ENCODE data around the gene THSD4. TPM values are rescaled to one million over a fixed set of nuclear protein-coding genes. Genes with fewer than 3 reads are reported as not detected.

THSD4 gene
- total and polyA plus RNA-seq, 2 of the 8 experiments (the other 6 are each of a cell fraction or from before 2014, with no cell fraction given): 2.5 to 6.2 TPM

- Histone ChIP-seq H2AFZ (ENCODE audit: low read length) (no peak overlapping the region), H3K23ac (ENCODE audit: insufficient read length) (no peak overlapping the region), H3K14ac (ENCODE audit: insufficient read length) (no peak overlapping the region), H4K5ac (ENCODE audit: insufficient read length, low read depth, low read length) (no peak overlapping the region), H3K4me1 (replicated peaks in 1 of 4; ENCODE audit: control insufficient read depth in 3 of 4, insufficient read depth in 4 of 4, low read length in 3 of 4) (peaks cover 0 to 3% (median 0%) of the 10 kb centered on the region in 4 experiments; a peak in 2 of 7 replicates), H3K9me3 (ENCODE audit: insufficient read depth in 2 of 2, low read depth in 1 of 2, low read length in 1 of 2) (no peaks in the 10 kb centered on the region), H4K91ac (replicated peaks; ENCODE audit: insufficient read length, low read length) (no peak overlapping the region), H3K27ac (ENCODE audit: low read depth, low read length) (no peak overlapping the region), H3K79me2 (ENCODE audit: control insufficient read depth in 1 of 2, insufficient read depth in 2 of 2, low read length in 2 of 2) (no peaks in the 10 kb centered on the region), H3K56ac (replicated peaks; ENCODE audit: insufficient read length, low read depth, low read length) (no peak overlapping the region), H3K79me1 (ENCODE audit: low read depth, low read length) (no peaks in the 10 kb centered on the region), H4K8ac (ENCODE audit: extremely low read depth, insufficient read depth, low read length) (no peak overlapping the region), H2BK20ac (ENCODE audit: low read length) (no peak overlapping the region), H2BK120ac (replicated peaks; ENCODE audit: low read depth, low read length) (no peak overlapping the region), H3K4ac (replicated peaks; ENCODE audit: insufficient read length, low read depth, low read length) (no peak overlapping the region), H2BK5ac (ENCODE audit: low read depth, low read length) (no peak overlapping the region), H3K27me3 (replicated peaks in 1 of 4; ENCODE audit: control insufficient read depth in 3 of 4, extremely low read depth in 1 of 4, insufficient read depth in 3 of 4, low read length in 3 of 4) (no peaks in the 10 kb centered on the region), H3K9ac (replicated peaks in 1 of 4; ENCODE audit: extremely low read depth in 1 of 4, low read depth in 3 of 4, low read length in 3 of 4) (no peak overlapping the region), H3K4me3 (ENCODE audit: extremely low read depth in 1 of 4, insufficient read depth in 2 of 4, low read depth in 3 of 4, low read length in 4 of 4) (no peak overlapping the region), H2BK15ac (ENCODE audit: low read length) (no peak overlapping the region), H2AK5ac (ENCODE audit: low read depth, low read length) (no peak overlapping the region), H3K23me2 (ENCODE audit: low read depth, low read length) (no peaks in the 10 kb centered on the region), H3K4me2 (ENCODE audit: insufficient read depth in 1 of 2, low read depth in 2 of 2, low read length in 2 of 2) (no peak overlapping the region), H2BK12ac (ENCODE audit: low read depth, low read length) (no peak overlapping the region), H3K36me3 (ENCODE audit: control insufficient read depth in 2 of 4, insufficient read depth in 4 of 4, low read length in 3 of 4) (no peaks in the 10 kb centered on the region), H3K18ac (ENCODE audit: extremely low read depth, low read length) (no peak overlapping the region), H4K20me1 (replicated peaks in 1 of 2; ENCODE audit: control insufficient read depth in 1 of 2, insufficient read depth in 2 of 2, low read length in 2 of 2) (no peaks in the 10 kb centered on the region)
- WGBS, 2 experiments (ENCODE audit: extremely low coverage in 1 of 2, insufficient coverage in 1 of 2, insufficient read length in 1 of 2, insufficient replicate concordance in 2 of 2, low coverage in 1 of 2, low lambda C conversion rate in 2 of 2, missing lambda C conversion rate in 1 of 2): 88% methylated on average over 1 of the region's 1 CpG; no CpG with 5 or more reads in 1 of the 2 experiments
- DNase-seq (ENCODE audit: low read depth in 1 of 2, low spot score in 2 of 2) (no peak), FAIRE-seq (no peak)
- POLR2A ChIA-PET (ENCODE audit: partially characterized antibody): no interaction called here
- CTCF ChIA-PET (ENCODE audit: partially characterized antibody): interaction anchor here (0.6 to 7.1 kb wide), 16 partner anchors 9 to 212 kb away, joined by 3 to 122 read pairs (median 4); no protein-coding TSS in a partner anchor
- TF ChIP-seq HDAC2 (IDR thresholded peaks at IDR 0.05; ENCODE audit: borderline replicate concordance in 1 of 2, low read depth in 2 of 2, low read length in 2 of 2) (no peak), ATF3 (IDR thresholded peaks at IDR 0.05; ENCODE audit: insufficient read depth, low read depth, low read length) (no peak), ATF2 (IDR thresholded peaks at IDR 0.05; ENCODE audit: low read length) (no peak), RNF2 (IDR thresholded peaks at IDR 0.05; ENCODE audit: borderline replicate concordance, low read depth, low read length, missing control alignments, poor library complexity, severe bottlenecking) (no peak), SRF (IDR thresholded peaks at IDR 0.05; ENCODE audit: low read depth, low read length) (no peak), SP2 (IDR thresholded peaks at IDR 0.05; ENCODE audit: low read length) (no peak), SIN3A (conservative IDR thresholded peaks at IDR 0.05 in 1 of 2, IDR thresholded peaks at IDR 0.05 in 1 of 2; ENCODE audit: low read depth in 1 of 2, low read length in 2 of 2) (no peak), EP300 (IDR thresholded peaks at IDR 0.05; ENCODE audit: borderline replicate concordance in 1 of 2, low read depth in 2 of 2, low read length in 2 of 2) (no peak), JUND (IDR thresholded peaks at IDR 0.05; ENCODE audit: low read length) (no peak), YY1 (IDR thresholded peaks at IDR 0.05; ENCODE audit: low read depth, low read length) (no peak), SUZ12 (IDR thresholded peaks at IDR 0.05; ENCODE audit: low read length) (no peak)
Measured at GRCh38 chr15:71571641-71572040, 456.4 kb downstream of the THSD4 start.

All from H1 (cell line).